ENCODE data around the gene TIPARP. TPM values are rescaled to one million over a fixed set of nuclear protein-coding genes. Genes with fewer than 3 reads are reported as not detected.

The TIPARP gene
- total RNA-seq: 56.8 TPM

DNA sequence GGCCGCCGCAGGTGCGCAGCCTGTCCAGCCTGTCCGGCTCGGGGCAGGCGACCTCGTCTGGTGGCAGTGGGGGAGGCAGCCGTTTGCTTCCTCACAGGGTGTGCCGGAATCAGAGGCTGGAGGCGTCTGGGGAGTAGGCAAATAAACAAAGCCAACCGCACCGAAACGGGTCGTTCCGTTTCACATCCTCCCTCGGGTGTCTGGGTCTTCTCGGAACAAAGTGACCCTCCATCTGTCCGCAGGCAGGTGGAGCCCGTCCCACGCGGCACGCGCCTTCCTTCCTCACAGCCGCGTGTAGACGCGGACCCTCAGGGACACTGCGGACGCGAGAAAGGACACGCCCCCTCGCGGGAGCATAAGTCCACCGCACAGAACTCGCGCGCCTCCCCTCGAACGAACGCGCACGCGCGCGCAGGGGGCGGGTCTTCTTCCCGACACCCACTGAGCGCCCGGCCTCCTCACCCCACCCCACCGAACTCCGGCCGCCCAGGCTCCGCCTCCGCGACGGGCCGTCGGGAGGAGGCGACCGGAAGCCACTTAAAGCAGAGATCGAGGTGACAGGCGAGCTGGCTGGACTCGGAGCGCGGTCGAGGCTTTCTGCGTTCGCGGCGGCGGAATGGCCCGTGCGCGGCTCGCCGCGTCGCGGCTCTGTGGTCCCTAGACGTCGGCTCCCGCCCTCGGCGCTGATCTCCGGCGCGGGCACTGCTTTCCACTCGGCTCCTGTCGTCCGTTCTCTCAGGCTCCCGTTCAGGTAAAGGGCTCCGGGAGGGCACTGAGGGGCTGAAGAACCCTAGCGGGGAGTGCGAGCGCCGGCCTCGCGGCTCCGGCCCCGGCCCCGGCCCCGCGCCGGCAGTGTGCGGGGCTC is at the start of gene TIPARP:
TIPARP (plus strand) TSS at position 545 of the 865 bp plus-strand sequence. CDS start 3,108 bp downstream, outside the sequence.

Other genes starting within 250 kb of the TIPARP start
- 72.2 TPM for gene SSR3, start 119.5 kb upstream of the TIPARP start, total RNA-seq
- 4.5 TPM for gene LEKR1, start 151.8 kb downstream of the TIPARP start, total RNA-seq

All from camera-type eye (tissue), 1 donor.